PC-9 (cell line): ENCODE measurements around the gene CAMLG. TPM values are rescaled to one million over a fixed set of nuclear protein-coding genes. Genes with fewer than 3 reads are reported as not detected.

Experiments
- BruUV-seq: library from RNA; stranded (reverse); fragments of 400-500 nt; replicated peaks from 2 replicates; lab custom pipeline; 2021; lab: Mats Ljungman, UMichigan
- CTCF ChIA-PET: fragments of 300-600 bp; sonication (Branson Sonifier 250); formaldehyde crosslinking; loops from one replicate; lab custom pipeline; 2022; ENCODE audit warnings: antibody characterized with exemption; lab: Charles Lee
- POLR2A ChIA-PET: fragments of 300-600 bp; sonication (Branson Sonifier 250); formaldehyde crosslinking; loops from one replicate; lab custom pipeline; 2022; ENCODE audit warnings: antibody characterized with exemption; ENCODE audit not compliant: unreplicated experiment; lab: Charles Lee
- DNase-seq, 2 experiments: peaks; one replicate each; pipeline versions ENCODE4 v3.0.0 to v3.0.0-alpha.2; 2015 to 2022; ENCODE audit warnings: mixed read lengths in 1 of 2
- H2AFZ ChIP-seq: fragments of 200-600 bp; sonication (generic); 2 replicates; pipeline ENCODE4 v1.8.1; 2017; ENCODE audit warnings: antibody characterized with exemption
- H3F3A ChIP-seq: fragments of 200-600 bp; sonication (generic); 2 replicates; pipeline ENCODE4 v1.8.1; 2017; ENCODE audit warnings: antibody characterized with exemption, mild to moderate bottlenecking, low read depth; ENCODE audit not compliant: insufficient read depth
- H3K27ac ChIP-seq: fragments of 200-600 bp; sonication (generic); 2 replicates; pipeline ENCODE4 v1.6.1; 2016; ENCODE audit warnings: mixed run types
- H3K27me3 ChIP-seq: fragments of 200-600 bp; sonication (generic); 2 replicates; pipeline ENCODE4 v1.6.1; 2016; ENCODE audit warnings: low read depth, mixed run types; ENCODE audit not compliant: insufficient read depth
- H3K36me3 ChIP-seq: fragments of 200-600 bp; sonication (generic); 2 replicates; pipeline ENCODE4 v1.6.1; 2016; ENCODE audit warnings: low read depth, mixed run types
- H3K4me1 ChIP-seq: fragments of 200-600 bp; sonication (generic); replicated peaks from 2 replicates; pipeline ENCODE4 v1.6.1; 2016; ENCODE audit warnings: mixed run types; ENCODE audit not compliant: insufficient read depth
- H3K4me2 ChIP-seq: fragments of 200-600 bp; sonication (generic); 2 replicates; pipeline ENCODE4 v1.6.1; 2017; ENCODE audit warnings: mixed run types
- H3K4me3 ChIP-seq: fragments of 200-600 bp; sonication (generic); 2 replicates; pipeline ENCODE4 v1.6.1; 2016; ENCODE audit warnings: mixed run types
- H3K79me2 ChIP-seq: fragments of 200-600 bp; sonication (generic); 2 replicates; pipeline ENCODE4 v1.6.1; 2017; ENCODE audit warnings: low read depth, mixed run types
- H3K9me2 ChIP-seq: fragments of 200-600 bp; sonication (generic); 2 replicates; pipeline ENCODE4 v1.8.1; 2017; ENCODE audit warnings: mild to moderate bottlenecking; ENCODE audit not compliant: insufficient read depth
- H3K9me3 ChIP-seq: fragments of 200-600 bp; sonication (generic); 2 replicates; pipeline ENCODE4 v1.8.1; 2016; ENCODE audit warnings: low read depth; ENCODE audit not compliant: insufficient read depth
- H4K20me1 ChIP-seq: fragments of 200-600 bp; sonication (generic); 2 replicates; pipeline ENCODE4 v1.8.1; 2017; ENCODE audit not compliant: insufficient read depth
- CTCF ChIP-seq: fragments of 200-600 bp; sonication (generic); conservative IDR thresholded peaks from 2 replicates; pipeline ENCODE4 v1.6.1; 2017; ENCODE audit warnings: mixed run types, antibody characterized with exemption, mild to moderate bottlenecking, moderate library complexity
- EZH2 ChIP-seq: fragments of 200-600 bp; sonication (generic); IDR thresholded peaks from 2 replicates; pipeline ENCODE4 v1.8.0; 2017; ENCODE audit warnings: antibody characterized with exemption, low read depth
- intact Hi-C: fragments of 100-400 bp; cut with micrococcal nuclease; formaldehyde crosslinking; loops from one replicate; pipeline ENCODE4 v1.10.0; 2022; ENCODE audit not compliant: unreplicated experiment
- total RNA-seq: library from RNA; stranded (reverse); gene quantifications from 2 replicates; pipeline ENCODE4 v1.2.3, GENCODE V29; 2021

CAMLG gene
- total RNA-seq, 1 experiment from 2014 or later = 24.4 TPM

GRCh38 chr5:134794819-134795218 lies 56.5 kb downstream of the CAMLG start:
- ChIA-PET POLR2A (interaction anchor here (0.7 kb wide), 1 partner anchor 10 kb away, joined by 8 read pairs; no protein-coding TSS in a partner anchor), CTCF (no interaction called here)
- H3K4me1 ChIP-seq = no peaks in the 10 kb centered on the region
- H3K27ac ChIP-seq = no peak overlapping the region
- no peak overlapping the region for H3K4me2 ChIP-seq
- BruUV-seq = no TSS peak
- DNase-seq = no peak
- peaks cover 31% of the 10 kb centered on the region for H3K36me3 ChIP-seq
- 0 out of 2 replicates have a peak, but pooled peaks cover 3% of the 10 kb centered on the region for H3F3A ChIP-seq
- no peaks in the 10 kb centered on the region; the same call in 1 of the 2 replicates for H4K20me1 ChIP-seq
- no peaks in the 10 kb centered on the region for H3K79me2 ChIP-seq
- TF ChIP-seq CTCF = no peak
- TF ChIP-seq EZH2 = no peak
- H3K27me3 ChIP-seq = no peaks in the 10 kb centered on the region
- H2AFZ ChIP-seq = no peak overlapping the region
- intact Hi-C loops = no loop called here
- no peak overlapping the region for H3K4me3 ChIP-seq
- H3K9me2 ChIP-seq = no peaks in the 10 kb centered on the region
- H3K9me3 ChIP-seq = no peaks in the 10 kb centered on the region

DNA sequence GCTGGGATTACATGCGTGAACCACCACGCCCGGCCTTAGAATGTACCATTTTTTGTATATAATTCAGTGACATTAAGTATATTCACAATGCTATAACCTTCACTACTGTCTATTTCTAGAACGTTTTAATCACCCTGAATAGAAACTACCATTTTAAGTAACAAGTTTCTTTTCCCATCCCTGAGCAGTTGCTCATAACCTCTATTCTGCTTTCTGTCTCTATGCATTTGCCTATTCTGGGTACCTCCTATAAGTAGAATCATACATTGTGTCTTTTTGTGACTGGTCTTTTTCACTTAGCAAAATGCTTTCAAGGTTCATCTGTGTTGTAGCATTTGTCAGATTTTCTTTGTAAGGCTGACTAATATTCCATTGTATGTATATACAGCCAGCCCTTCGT lies 60.1 kb downstream of the CAMLG start:
- TF ChIP-seq CTCF (no peak), EZH2 (no peak)
- Histone ChIP-seq H3K4me2 (no peak overlapping the region), H3K36me3 (peaks cover 15% of the 10 kb centered on the region), H3K9me2 (no peaks in the 10 kb centered on the region), H3K27ac (no peak overlapping the region), H3K9me3 (no peaks in the 10 kb centered on the region), H3K4me3 (no peak overlapping the region), H2AFZ (no peak overlapping the region), H3K27me3 (no peaks in the 10 kb centered on the region), H3F3A (0 out of 2 replicates have a peak, but pooled peaks cover 3% of the 10 kb centered on the region), H3K4me1 (no peaks in the 10 kb centered on the region), H4K20me1 (no peaks in the 10 kb centered on the region; the same call in 1 of the 2 replicates), H3K79me2 (no peaks in the 10 kb centered on the region)
- POLR2A ChIA-PET = no interaction called here
- DNase-seq = no peak
- no TSS peak for BruUV-seq
- intact Hi-C loops = no loop called here
- CTCF ChIA-PET = no interaction called here

Other genes with a start within 250 kb of the CAMLG start
- gene JADE2, start 212.9 kb upstream of the CAMLG start, total RNA-seq = 82.1 and 83.5 TPM in 2 replicates
- 37.6 and 49.5 TPM in 2 replicates for gene SAR1B, start 105.7 kb upstream of the CAMLG start, total RNA-seq
- gene SEC24A, start 89.8 kb upstream of the CAMLG start, total RNA-seq = 10.4 and 16.2 TPM in 2 replicates
- gene DDX46, start 20.2 kb downstream of the CAMLG start, total RNA-seq = 76.5 and 79.8 TPM in 2 replicates
- 16.4 and 29.2 TPM in 2 replicates for gene C5orf24, start 107.4 kb downstream of the CAMLG start, total RNA-seq
- gene TXNDC15, start 135.8 kb downstream of the CAMLG start, total RNA-seq = 18.0 and 19.5 TPM in 2 replicates
- gene PCBD2, start 166.6 kb downstream of the CAMLG start, total RNA-seq = 14.5 and 17.6 TPM in 2 replicates
- 0.57 and 0.68 TPM in 2 replicates for gene CATSPER3, start 229.4 kb downstream of the CAMLG start, total RNA-seq